HG02678 (cell line): ENCODE measurements around the gene SLCO2A1.

Experiments used
- ATAC-seq: cut with Tn5 transposase; IDR thresholded peaks from one replicate; pipeline ENCODE4 v1.9.1; 2021; ENCODE audit warnings: mild to moderate bottlenecking, moderate library complexity; ENCODE audit not compliant: unreplicated experiment

The SLCO2A1 gene

GRCh38 chr3:133935843-133936769 lies 93.6 kb downstream of the SLCO2A1 start:
- no peak for ATAC-seq

- ATAC-seq: no peak
Measured at GRCh38 chr3:133934996-133935842, 94.5 kb downstream of the SLCO2A1 start.

- ATAC-seq: no peak
Measured at GRCh38 chr3:133934073-133934970, 95.4 kb downstream of the SLCO2A1 start.

GRCh38 chr3:133933097-133934024 lies 96.4 kb downstream of the SLCO2A1 start:
- no peak for ATAC-seq

- ATAC-seq: no peak
Measured at GRCh38 chr3:133932009-133932408, 97.7 kb downstream of the SLCO2A1 start.

GRCh38 chr3:133931084-133931483 lies 98.6 kb downstream of the SLCO2A1 start:
- no peak for ATAC-seq

- no peak for ATAC-seq
Measured at GRCh38 chr3:133930341-133930933, 99.3 kb downstream of the SLCO2A1 start.

GRCh38 chr3:133928903-133929607 lies 100.7 kb downstream of the SLCO2A1 start:
- ATAC-seq: no peak

- ATAC-seq: no peak
Measured at GRCh38 chr3:133928136-133928893, 101.4 kb downstream of the SLCO2A1 start.

GRCh38 chr3:133927540-133928066 lies 102.1 kb downstream of the SLCO2A1 start:
- ATAC-seq: peak; percentile 78

- ATAC-seq: peak; percentile 12
Measured at GRCh38 chr3:133926736-133927539, 102.8 kb downstream of the SLCO2A1 start.

- ATAC-seq: no peak
Measured at GRCh38 chr3:133925960-133926735, 103.6 kb downstream of the SLCO2A1 start.

- ATAC-seq: no peak
Measured at GRCh38 chr3:133924041-133924440, 105.7 kb downstream of the SLCO2A1 start.

- no peak for ATAC-seq
Measured at GRCh38 chr3:133921592-133921991, 108.1 kb downstream of the SLCO2A1 start.

GRCh38 chr3:133917144-133917543 lies 112.6 kb downstream of the SLCO2A1 start:
- no peak for ATAC-seq
